Stimulated activated CD4-positive, alpha-beta T cell treated with anti-CD3 and anti-CD28 coated beads, Interleukin-15, amount 100 ng/mL, for 24 hours (primary cell): ENCODE measurements around the gene INKA2.

Experiments used
- DNase-seq: peaks from one replicate; pipeline ENCODE4 v3.0.0-alpha.2; 2020

INKA2 gene

DNA sequence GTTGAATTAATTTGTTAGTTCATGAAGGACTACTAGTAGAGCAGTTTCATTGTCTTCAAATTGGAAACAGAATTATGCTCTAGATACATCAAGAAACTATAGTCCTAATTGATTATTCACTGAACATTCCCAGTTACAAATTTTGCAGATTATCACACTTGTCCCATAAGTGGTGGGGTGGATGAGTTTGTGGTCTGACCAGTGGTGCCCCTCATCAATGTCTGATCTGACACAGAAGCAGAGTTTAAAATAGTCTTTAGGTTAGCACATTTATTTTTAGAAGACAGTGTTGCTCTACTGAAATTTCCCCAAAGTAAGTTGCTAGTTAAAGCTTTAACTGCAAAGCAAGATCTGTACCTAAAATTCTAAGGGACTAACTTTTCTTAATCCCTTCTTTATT is 42.9 kb downstream of the INKA2 start:
- DNase-seq = no peak

DNA sequence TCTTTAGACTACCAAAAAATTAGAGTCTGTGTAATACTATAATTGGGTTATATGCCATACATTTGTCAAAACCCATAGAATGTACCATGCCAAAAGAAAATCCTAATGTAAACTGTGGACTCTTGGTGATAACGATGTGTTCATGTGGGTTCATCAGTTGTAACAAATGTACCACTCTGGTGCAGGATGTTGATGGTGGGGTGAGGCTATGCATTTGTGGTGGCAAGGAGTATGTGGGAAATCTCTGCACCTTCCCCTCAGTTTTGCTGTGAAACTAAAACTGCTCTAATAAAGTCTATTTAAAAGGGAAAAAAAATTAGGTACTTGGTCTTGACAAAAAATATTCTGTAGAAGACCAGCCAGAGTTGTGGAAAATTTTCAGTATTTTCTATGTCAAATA is 43.4 kb downstream of the INKA2 start:
- no peak for DNase-seq

DNA sequence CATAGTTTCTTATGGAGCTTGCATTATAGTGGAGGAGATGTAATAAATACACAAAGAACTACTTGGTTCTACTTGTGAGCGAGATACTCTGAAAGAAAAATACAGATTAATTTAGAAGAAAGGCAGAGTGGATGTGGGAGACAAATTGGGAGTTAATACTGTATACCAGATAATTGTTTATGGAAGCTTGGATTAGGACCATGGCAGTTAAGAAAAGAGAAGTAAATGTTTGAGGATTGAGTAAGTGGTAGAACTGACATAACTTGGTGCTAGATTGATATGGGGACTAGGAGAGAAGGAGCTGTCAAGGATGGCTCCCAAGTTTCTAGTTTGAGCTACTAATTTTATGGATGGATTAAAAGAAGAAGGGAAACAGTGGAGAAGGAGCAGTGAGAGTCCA is 47.3 kb downstream of the INKA2 start:
- no peak for DNase-seq

DNA sequence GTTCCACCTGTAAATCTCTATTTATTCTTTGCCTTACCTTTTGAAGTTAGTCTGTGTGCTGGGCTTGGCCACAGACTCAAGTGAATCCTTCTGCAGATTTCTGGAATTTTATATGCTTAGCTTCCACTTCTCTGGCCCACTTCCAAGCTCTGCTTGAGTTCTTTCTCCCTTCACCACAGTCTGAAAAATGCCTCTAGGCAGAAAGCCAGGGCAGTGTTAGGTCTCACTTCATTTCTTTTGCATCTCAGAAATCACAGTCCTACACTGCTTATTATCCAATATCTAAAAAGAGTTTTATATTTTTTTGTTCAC is 48.9 kb downstream of the INKA2 start:
- no peak for DNase-seq
